H1 (cell line): Measurements from ENCODE around the gene SYNGR4. TPM values are rescaled to one million over a fixed set of nuclear protein-coding genes. Genes with fewer than 3 reads are reported as not detected.

Experiments used
- CTCF ChIA-PET: fragments of 300-600 bp; sonication (Branson Sonifier 250); formaldehyde crosslinking; loops from one replicate; lab custom pipeline; 2021; ENCODE audit not compliant: partially characterized antibody; lab: Charles Lee
- POLR2A ChIA-PET: fragments of 300-600 bp; sonication (Branson Sonifier 250); formaldehyde crosslinking; loops from one replicate; lab custom pipeline; 2021; ENCODE audit warnings: inconsistent platforms; ENCODE audit not compliant: partially characterized antibody; lab: Charles Lee
- DNase-seq, 2 experiments: peaks; one replicate each; pipeline versions ENCODE4 v3.0.0 to v3.0.0-alpha.2; 2010 to 2022; ENCODE audit warnings: low spot score in 2 of 2, low read depth in 1 of 2, mixed read lengths in 1 of 2
- FAIRE-seq: peaks from 2 replicates; lab custom pipeline; 2011; peaks lifted over from hg19 to GRCh38; lab: Jason Lieb, UNC
- H2AFZ ChIP-seq: 2 replicates; pipeline ENCODE4 v1.8.1; 2012; ENCODE audit warnings: low read length, inconsistent platforms
- H2AK5ac ChIP-seq: 2 replicates; pipeline ENCODE4 v1.6.1; 2013; ENCODE audit warnings: low read depth, low read length
- H2BK120ac ChIP-seq: replicated peaks from 2 replicates; pipeline ENCODE3; 2013; ENCODE audit warnings: low read depth, low read length, inconsistent platforms
- H2BK12ac ChIP-seq: 2 replicates; pipeline ENCODE4 v1.6.1; 2013; ENCODE audit warnings: low read depth, low read length
- H2BK15ac ChIP-seq: 2 replicates; pipeline ENCODE4 v1.6.1; 2013; ENCODE audit warnings: low read length
- H2BK20ac ChIP-seq: 2 replicates; pipeline ENCODE4 v1.6.1; 2013; ENCODE audit warnings: low read length
- H2BK5ac ChIP-seq: 2 replicates; pipeline ENCODE4 v1.6.1; 2013; ENCODE audit warnings: low read depth, low read length
- H3K14ac ChIP-seq: 2 replicates; pipeline ENCODE4 v1.6.1; 2013; ENCODE audit warnings: inconsistent platforms; ENCODE audit not compliant: insufficient read length
- H3K18ac ChIP-seq: 2 replicates; pipeline ENCODE4 v1.6.1; 2013; ENCODE audit warnings: low read length; ENCODE audit errors: extremely low read depth
- H3K23ac ChIP-seq: 2 replicates; pipeline ENCODE4 v1.6.1; 2013; ENCODE audit warnings: inconsistent platforms; ENCODE audit not compliant: insufficient read length
- H3K23me2 ChIP-seq: 2 replicates; pipeline ENCODE4 v1.6.1; 2013; ENCODE audit warnings: low read depth, low read length
- H3K27ac ChIP-seq: 2 replicates; pipeline ENCODE4 v1.6.1; 2011; ENCODE audit warnings: low read depth, low read length, inconsistent platforms
- H3K27me3 ChIP-seq, 4 experiments: replicated peaks in 1 of 4; 1 replicate in 1 of 4; 2 replicates in 3 of 4; pipeline versions ENCODE4 v1.6.1 to v1.8.1; 2011 to 2013; ENCODE audit warnings: low read length in 3 of 4, mild to moderate bottlenecking in 3 of 4, inconsistent platforms in 2 of 4, mixed read lengths in 2 of 4, moderate library complexity in 1 of 4; ENCODE audit not compliant: control insufficient read depth in 3 of 4, insufficient read depth in 3 of 4; ENCODE audit errors: extremely low read depth in 1 of 4
- H3K36me3 ChIP-seq, 4 experiments: 2 replicates each; pipeline versions ENCODE4 v1.6.1 to v1.8.1; 2011 to 2013; ENCODE audit warnings: mild to moderate bottlenecking in 4 of 4, low read length in 3 of 4, moderate library complexity in 2 of 4, control low read depth in 1 of 4, inconsistent platforms in 1 of 4; ENCODE audit not compliant: insufficient read depth in 4 of 4, control insufficient read depth in 2 of 4
- H3K4ac ChIP-seq: replicated peaks from 2 replicates; pipeline ENCODE3; 2013; ENCODE audit warnings: low read length, low read depth, mixed read lengths, inconsistent platforms; ENCODE audit not compliant: insufficient read length
- H3K4me1 ChIP-seq, 4 experiments: replicated peaks in 1 of 4; 1 replicate in 1 of 4; 2 replicates in 3 of 4; pipeline versions ENCODE4 v1.6.1 to v1.8.1; 2011 to 2013; ENCODE audit warnings: low read length in 3 of 4, inconsistent platforms in 2 of 4, mixed read lengths in 1 of 4; ENCODE audit not compliant: insufficient read depth in 4 of 4, control insufficient read depth in 3 of 4
- H3K4me2 ChIP-seq, 2 experiments: 2 replicates each; pipeline versions ENCODE4 v1.6.1 to v1.8.1; 2011 to 2013; ENCODE audit warnings: low read depth in 2 of 2, low read length in 2 of 2, control low read depth in 1 of 2, inconsistent platforms in 1 of 2, mild to moderate bottlenecking in 1 of 2; ENCODE audit not compliant: insufficient read depth in 1 of 2
- H3K4me3 ChIP-seq, 4 experiments: fragments of 200-600, 300-600 bp in 1 of 4; sonication (generic), shearing (Covaris generic), sonication (Bioruptor Twin) in 1 of 4; 2 replicates each; pipeline versions ENCODE4 v1.5.1 to v1.8.1; 2011 to 2016; ENCODE audit warnings: low read length in 4 of 4, low read depth in 3 of 4, control low read depth in 2 of 4, inconsistent platforms in 2 of 4, mild to moderate bottlenecking in 2 of 4, mixed read lengths in 1 of 4, moderate library complexity in 1 of 4; ENCODE audit not compliant: insufficient read depth in 2 of 4; ENCODE audit errors: extremely low read depth in 1 of 4
- H3K56ac ChIP-seq: replicated peaks from 2 replicates; pipeline ENCODE3; 2013; ENCODE audit warnings: low read depth, mild to moderate bottlenecking, mixed read lengths, low read length, inconsistent platforms; ENCODE audit not compliant: insufficient read length
- H3K79me1 ChIP-seq: 2 replicates; pipeline ENCODE4 v1.6.1; 2013; ENCODE audit warnings: low read depth, low read length, control low read depth
- H3K79me2 ChIP-seq, 2 experiments: 2 replicates each; pipeline versions ENCODE4 v1.6.1 to v1.8.1; 2012 to 2013; ENCODE audit warnings: low read length in 2 of 2, mild to moderate bottlenecking in 2 of 2, inconsistent platforms in 1 of 2; ENCODE audit not compliant: insufficient read depth in 2 of 2, control insufficient read depth in 1 of 2
- H3K9ac ChIP-seq, 4 experiments: replicated peaks in 1 of 4; 1 replicate in 1 of 4; 2 replicates in 3 of 4; pipeline versions ENCODE4 v1.6.1 to v1.8.1; 2011 to 2013; ENCODE audit warnings: low read depth in 3 of 4, low read length in 3 of 4, control low read depth in 2 of 4, mild to moderate bottlenecking in 2 of 4, moderate library complexity in 2 of 4, inconsistent platforms in 1 of 4; ENCODE audit errors: extremely low read depth in 1 of 4
- H3K9me3 ChIP-seq, 2 experiments: 2 replicates each; pipeline versions ENCODE4 v1.6.1 to v1.8.1; 2012 to 2013; ENCODE audit warnings: mild to moderate bottlenecking in 2 of 2, moderate library complexity in 2 of 2, control low read depth in 1 of 2, inconsistent platforms in 1 of 2, low read depth in 1 of 2, low read length in 1 of 2, mixed read lengths in 1 of 2; ENCODE audit not compliant: insufficient read depth in 2 of 2
- H4K20me1 ChIP-seq, 2 experiments: replicated peaks in 1 of 2; 2 replicates each; pipeline versions ENCODE3 to v1.8.1; 2011 to 2013; ENCODE audit warnings: inconsistent platforms in 2 of 2, low read length in 2 of 2, mild to moderate bottlenecking in 1 of 2; ENCODE audit not compliant: insufficient read depth in 2 of 2, control insufficient read depth in 1 of 2
- H4K5ac ChIP-seq: 2 replicates; pipeline ENCODE4 v1.6.1; 2013; ENCODE audit warnings: low read length, low read depth, mixed read lengths, inconsistent platforms; ENCODE audit not compliant: insufficient read length
- H4K8ac ChIP-seq: 2 replicates; pipeline ENCODE4 v1.8.0; 2013; ENCODE audit warnings: mild to moderate bottlenecking, moderate library complexity, low read length, inconsistent platforms; ENCODE audit not compliant: insufficient read depth; ENCODE audit errors: extremely low read depth
- H4K91ac ChIP-seq: replicated peaks from 2 replicates; pipeline ENCODE3; 2013; ENCODE audit warnings: low read length, mixed read lengths, inconsistent platforms; ENCODE audit not compliant: insufficient read length
- CHD1 ChIP-seq: IDR thresholded peaks from 2 replicates; pipeline ENCODE4 v1.6.1; 2012; ENCODE audit warnings: low read depth, low read length, improper control_type of control experiment
- CHD2 ChIP-seq: IDR thresholded peaks from 2 replicates; pipeline ENCODE4 v1.6.1; 2012; ENCODE audit warnings: low read length, improper control_type of control experiment
- GTF2F1 ChIP-seq: IDR thresholded peaks from 2 replicates; pipeline ENCODE4 v1.6.1; 2012; ENCODE audit warnings: low read depth, low read length, improper control_type of control experiment, borderline replicate concordance
- KDM5A ChIP-seq: fragments of 200-600 bp; IDR thresholded peaks from 2 replicates; pipeline ENCODE4 v1.7.1; 2012; ENCODE audit warnings: mild to moderate bottlenecking, low read length, inconsistent platforms, mixed read lengths
- NANOG ChIP-seq: IDR thresholded peaks from 2 replicates; pipeline ENCODE4 v1.6.1; 2011; ENCODE audit warnings: low read length, low read depth, mild to moderate bottlenecking, inconsistent platforms; ENCODE audit not compliant: insufficient read depth, poor library complexity, severe bottlenecking
- PHF8 ChIP-seq: fragments of 200-600 bp; sonication (generic); conservative IDR thresholded peaks from 2 replicates; pipeline ENCODE4 v1.7.1; 2012; ENCODE audit warnings: low read depth, mild to moderate bottlenecking, inconsistent platforms, low read length, moderate library complexity
- RBBP5 ChIP-seq: IDR thresholded peaks from 2 replicates; pipeline ENCODE4 v1.7.1; 2012; ENCODE audit warnings: low read depth, mild to moderate bottlenecking, inconsistent platforms, low read length, moderate library complexity, borderline replicate concordance
- RNF2 ChIP-seq: fragments of 200-900, 300-1000 bp; sonication (generic); IDR thresholded peaks from 2 replicates; pipeline ENCODE4 v1.7.1; 2016; ENCODE audit warnings: borderline replicate concordance, low read depth, mild to moderate bottlenecking, antibody characterized with exemption, low read length; ENCODE audit not compliant: poor library complexity, severe bottlenecking; ENCODE audit errors: missing control alignments
- SAP30 ChIP-seq: fragments of 300-600 bp; sonication (generic); IDR thresholded peaks from 2 replicates; pipeline ENCODE4 v1.7.1; 2012; ENCODE audit warnings: low read length, moderate library complexity, mild to moderate bottlenecking, inconsistent platforms; ENCODE audit not compliant: insufficient read depth, insufficient replicate concordance
- TAF1 ChIP-seq: IDR thresholded peaks from 2 replicates; pipeline ENCODE4 v1.6.1; 2011; ENCODE audit warnings: mild to moderate bottlenecking, low read depth, low read length
- WGBS, 2 experiments: shearing (Covaris generic) in 1 of 2; methylation state at CpG; one replicate each; pipeline versions ENCODE4 v1.1.6 to v1.1.7; 2013 to 2015; ENCODE audit warnings: low lambda C conversion rate in 2 of 2, mixed read lengths in 2 of 2, inconsistent platforms in 1 of 2, low coverage in 1 of 2, missing lambda C conversion rate in 1 of 2; ENCODE audit not compliant: insufficient replicate concordance in 2 of 2, insufficient coverage in 1 of 2, insufficient read length in 1 of 2; ENCODE audit errors: extremely low coverage in 1 of 2, missing lambda C conversion rate in 1 of 2; 5-methylcytosine and 5-hydroxymethylcytosine counted together
- polyA plus RNA-seq, 7 experiments: library from polyadenylated mRNA; depleted of rRNA in 3 of 7; stranded (reverse) in 5 of 7; unstranded in 2 of 7; fragments of >200 nt in 5 of 7; fragments of 200-250 nt in 2 of 7; gene quantifications; 1 replicate in 5 of 7; 2 replicates in 1 of 7; 4 replicates in 1 of 7; pipeline versions ENCODE4 v1.2.1 to v1.2.3, GENCODE V29; 2011 to 2013; ENCODE audit warnings: missing spikeins in 2 of 7, mixed read lengths in 2 of 7
- total RNA-seq: library from RNA; stranded (reverse); fragmentation: NEBNext Ultra II Directional; extraction: Animal tissue kit (Norgen Biotek cat#: 25700); gene quantifications from 2 replicates; pipeline ENCODE4 v1.2.1, GENCODE V29; 2021

The SYNGR4 gene
- total and polyA plus RNA-seq, 2 of the 8 experiments (the other 6 are each of a cell fraction or from before 2014, with no cell fraction given): 0.41 TPM; not detected in 1

DNA sequence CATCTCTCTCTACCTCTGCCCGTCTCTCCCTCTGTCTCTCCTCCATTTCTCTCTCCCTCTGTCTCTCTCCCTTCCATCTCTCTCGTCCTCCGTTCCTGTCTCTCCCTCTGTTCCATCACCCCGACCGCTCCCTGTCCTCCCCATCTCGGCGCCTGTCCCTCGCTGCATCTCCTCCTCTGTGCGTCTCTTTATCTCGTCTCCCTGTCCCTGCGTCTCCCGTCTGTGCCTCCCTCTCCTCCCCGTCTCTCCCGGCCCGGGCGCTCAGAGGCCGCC, 33.9 kb downstream of the SYNGR4 start:
- Histone ChIP-seq H3K23ac (no peak overlapping the region), H3K56ac (no peak overlapping the region), H3K14ac (peak overlapping the region; percentile 98), H3K4me2 (peak overlapping the region; percentile 96 to 100), H2AFZ (no peak overlapping the region), H3K9me3 (no peaks in the 10 kb centered on the region), H3K27ac (no peak overlapping the region), H4K8ac (peak overlapping the region; percentile 81; the same call in 1 of the 2 replicates), H3K79me1 (no peaks in the 10 kb centered on the region), H3K4me3 (peak overlapping the region; percentile 32 to 86 (median 61)), H3K79me2 (no peaks in the 10 kb centered on the region), H2BK15ac (no peak overlapping the region; the same call in 1 of the 2 replicates), H2BK12ac (peak overlapping the region; percentile 84), H4K5ac (no peak overlapping the region), H2AK5ac (peak overlapping the region; percentile 99; the same call in 1 of the 2 replicates), H2BK20ac (no peak overlapping the region), H2BK5ac (no peak overlapping the region), H3K4ac (peak overlapping the region; percentile 88), H3K23me2 (peaks cover 27% of the 10 kb centered on the region), H3K9ac (peak overlapping the region; percentile 26 to 81 (median 70); a peak in 5 of 7 replicates), H3K27me3 (peaks cover 6 to 45% (median 40%) of the 10 kb centered on the region in 4 experiments), H3K4me1 (peaks cover 8 to 50% (median 39%) of the 10 kb centered on the region in 4 experiments), H3K36me3 (no peaks in the 10 kb centered on the region), H3K18ac (peak overlapping the region; percentile 60; the same call in 1 of the 2 replicates), H2BK120ac (no peak overlapping the region), H4K91ac (peak overlapping the region; percentile 97), H4K20me1 (no peaks in the 10 kb centered on the region)
- FAIRE-seq: no peak
- 5% methylated on average over 17 of the region's 17 CpGs; no CpG with 5 or more reads in 1 of the 2 experiments for WGBS, 2 experiments
- DNase-seq: no peak
- CTCF ChIA-PET: no interaction called here
- POLR2A ChIA-PET: interaction anchor here (1.3 kb wide), 1 partner anchor 13 kb away, joined by 3 read pairs; no protein-coding TSS in a partner anchor
- TF ChIP-seq GTF2F1 (no peak), PHF8 (no peak; the same call in 1 of the 2 replicates), SAP30 (no peak), CHD1 (no peak), TAF1 (no peak), CHD2 (no peak), NANOG (no peak), KDM5A (no peak), RNF2 (no peak), RBBP5 (no peak)
